Smooth muscle cell (in vitro differentiated cells): ENCODE measurements around the gene TWIST2. TPM values are rescaled to one million over a fixed set of nuclear protein-coding genes. Genes with fewer than 3 reads are reported as not detected.

Source experiments
- DNase-seq: peaks from one replicate; lab custom pipeline; 2025; ENCODE audit not compliant: unreplicated experiment; lab: John Stamatoyannopoulos, UW
- H2AFZ ChIP-seq: fragments of 200-600 bp; sonication (generic); 2 replicates; pipeline ENCODE4 v1.6.0; 2016; ENCODE audit warnings: antibody characterized with exemption, low read depth, mild to moderate bottlenecking
- H3F3A ChIP-seq: fragments of 200-600 bp; sonication (generic); 2 replicates; pipeline ENCODE4 v1.6.0; 2017; ENCODE audit warnings: antibody characterized with exemption, low read depth
- H3K27ac ChIP-seq: fragments of 200-600 bp; sonication (generic); 2 replicates; pipeline ENCODE4 v1.5.1; 2016; ENCODE audit warnings: low read depth, mild to moderate bottlenecking
- H3K27me3 ChIP-seq: fragments of 200-600 bp; sonication (generic); 2 replicates; pipeline ENCODE4 v1.6.1; 2016; ENCODE audit warnings: low read depth, mild to moderate bottlenecking
- H3K36me3 ChIP-seq: fragments of 200-600 bp; sonication (generic); 2 replicates; pipeline ENCODE4 v1.5.1; 2016; ENCODE audit warnings: low read depth
- H3K4me1 ChIP-seq: fragments of 200-600 bp; sonication (generic); 2 replicates; pipeline ENCODE4 v1.5.1; 2016; ENCODE audit warnings: low read depth
- H3K4me2 ChIP-seq: fragments of 200-600 bp; sonication (generic); 2 replicates; pipeline ENCODE4 v1.6.0; 2016; ENCODE audit warnings: mild to moderate bottlenecking
- H3K4me3 ChIP-seq: fragments of 200-600 bp; sonication (generic); 2 replicates; pipeline ENCODE4 v1.5.1; 2016; ENCODE audit warnings: mild to moderate bottlenecking
- H3K79me2 ChIP-seq: fragments of 200-600 bp; sonication (generic); 2 replicates; pipeline ENCODE4 v1.6.0; 2016; ENCODE audit warnings: low read depth, mild to moderate bottlenecking
- H3K9ac ChIP-seq: fragments of 200-600 bp; sonication (generic); 2 replicates; pipeline ENCODE4 v1.6.0; 2016; ENCODE audit warnings: low read depth
- H3K9me3 ChIP-seq: fragments of 200-600 bp; sonication (generic); replicated peaks from 2 replicates; pipeline ENCODE4 v1.5.1; 2016; ENCODE audit warnings: low read depth
- H4K20me1 ChIP-seq: fragments of 200-600 bp; sonication (generic); 2 replicates; pipeline ENCODE4 v1.6.0; 2016; ENCODE audit warnings: low read depth
- WGBS: methylation state at CpG from one replicate; pipeline ENCODE4 v1.1.7; 2016; ENCODE audit warnings: low lambda C conversion rate; 5-methylcytosine and 5-hydroxymethylcytosine counted together
- polyA plus RNA-seq: library from polyadenylated mRNA; unstranded; fragments of >200 nt; fragmentation: Nextera tagmentation; extraction: Ambion mirVana; gene quantifications from 2 replicates; pipeline ENCODE4 v1.2.1, GENCODE V29; 2016
- total RNA-seq: library from RNA; depleted of rRNA; stranded (reverse); fragments of >200 nt; gene quantifications from 2 replicates; pipeline ENCODE4 v1.2.3, GENCODE V29; 2014
- TF ChIP-seq, protein P1 (sequence below): fragments of 200-600 bp; sonication (generic); IDR thresholded peaks from 2 replicates; pipeline ENCODE4 v1.5.1; 2017; ENCODE audit warnings: borderline replicate concordance, mild to moderate bottlenecking, antibody characterized with exemption; ENCODE audit not compliant: insufficient read depth, poor library complexity, severe bottlenecking

The TWIST2 gene
- total and polyA plus RNA-seq, 2 experiments from 2014 or later = 1.0 to 2.4 TPM

DNA sequence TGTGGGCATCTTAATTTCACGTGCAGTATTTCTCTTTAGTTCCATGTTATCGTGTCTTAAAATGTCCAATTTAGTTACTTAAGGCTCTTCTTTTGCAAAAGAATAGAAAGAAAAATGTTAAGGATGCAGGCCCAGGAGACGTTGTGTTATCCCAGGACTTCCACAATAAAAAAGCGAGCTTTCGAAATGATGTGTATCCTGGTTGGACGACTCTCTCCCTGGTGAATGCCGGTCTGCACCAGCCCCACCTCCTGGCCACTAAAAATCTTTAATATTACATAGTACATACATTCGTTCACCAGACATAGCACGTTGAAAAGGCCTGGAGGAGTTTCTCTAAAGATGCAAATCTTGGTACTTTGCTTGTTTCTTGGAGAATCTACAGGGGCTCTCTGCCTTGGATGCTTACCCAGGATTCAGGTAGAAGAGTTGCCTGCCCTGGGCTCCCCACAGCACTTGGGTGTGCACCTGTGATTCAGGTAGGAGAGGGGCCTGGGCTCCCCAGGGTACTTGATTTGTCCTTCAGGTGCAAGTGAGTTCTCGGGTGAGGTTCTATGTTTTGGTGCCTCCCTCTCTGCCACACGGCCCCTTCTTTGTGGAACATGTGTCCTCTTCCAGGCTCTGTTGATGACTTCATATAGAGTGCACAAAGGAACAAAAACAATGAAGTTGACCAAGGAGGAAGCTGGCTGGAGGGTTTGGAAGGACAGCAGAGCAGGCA, 26.6 kb downstream of the TWIST2 start:
- H3K9me3 ChIP-seq = no peaks in the 10 kb centered on the region
- no peaks in the 10 kb centered on the region for H3F3A ChIP-seq
- H3K4me3 ChIP-seq = no peak overlapping the region
- no peaks in the 10 kb centered on the region for H3K36me3 ChIP-seq
- no peaks in the 10 kb centered on the region for H3K27me3 ChIP-seq
- no peaks in the 10 kb centered on the region for H4K20me1 ChIP-seq
- H3K4me1 ChIP-seq = no peaks in the 10 kb centered on the region
- H3K27ac ChIP-seq = no peak overlapping the region
- H3K4me2 ChIP-seq = no peak overlapping the region
- 87% methylated on average over 11 of the region's 11 CpGs for WGBS
- no peak overlapping the region for H2AFZ ChIP-seq
- no peaks in the 10 kb centered on the region for H3K79me2 ChIP-seq
- TF ChIP-seq, protein P1, sequence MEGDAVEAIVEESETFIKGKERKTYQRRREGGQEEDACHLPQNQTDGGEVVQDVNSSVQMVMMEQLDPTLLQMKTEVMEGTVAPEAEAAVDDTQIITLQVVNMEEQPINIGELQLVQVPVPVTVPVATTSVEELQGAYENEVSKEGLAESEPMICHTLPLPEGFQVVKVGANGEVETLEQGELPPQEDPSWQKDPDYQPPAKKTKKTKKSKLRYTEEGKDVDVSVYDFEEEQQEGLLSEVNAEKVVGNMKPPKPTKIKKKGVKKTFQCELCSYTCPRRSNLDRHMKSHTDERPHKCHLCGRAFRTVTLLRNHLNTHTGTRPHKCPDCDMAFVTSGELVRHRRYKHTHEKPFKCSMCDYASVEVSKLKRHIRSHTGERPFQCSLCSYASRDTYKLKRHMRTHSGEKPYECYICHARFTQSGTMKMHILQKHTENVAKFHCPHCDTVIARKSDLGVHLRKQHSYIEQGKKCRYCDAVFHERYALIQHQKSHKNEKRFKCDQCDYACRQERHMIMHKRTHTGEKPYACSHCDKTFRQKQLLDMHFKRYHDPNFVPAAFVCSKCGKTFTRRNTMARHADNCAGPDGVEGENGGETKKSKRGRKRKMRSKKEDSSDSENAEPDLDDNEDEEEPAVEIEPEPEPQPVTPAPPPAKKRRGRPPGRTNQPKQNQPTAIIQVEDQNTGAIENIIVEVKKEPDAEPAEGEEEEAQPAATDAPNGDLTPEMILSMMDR = no peak
- no peak for DNase-seq
- H3K9ac ChIP-seq = no peak overlapping the region

DNA sequence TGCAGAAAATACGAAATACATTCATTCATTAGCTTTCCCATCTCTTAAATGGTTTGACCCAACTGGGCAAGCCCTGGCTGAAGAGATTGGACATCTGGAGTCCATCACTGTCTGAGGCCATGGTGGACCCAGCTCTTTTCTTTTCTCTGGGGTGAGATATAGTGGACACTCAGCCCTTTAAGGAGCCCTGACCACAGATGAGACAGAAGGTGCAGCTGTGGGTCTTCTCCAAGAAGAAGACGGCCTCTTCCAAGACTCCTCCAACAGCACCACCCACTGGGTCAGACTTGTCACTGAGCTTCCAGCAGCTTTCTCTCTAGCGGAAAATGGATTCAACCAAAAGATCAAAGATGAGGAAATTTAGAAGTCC, 27.2 kb downstream of the TWIST2 start:
- Histone ChIP-seq H3K27ac (no peak overlapping the region), H3K79me2 (no peaks in the 10 kb centered on the region)

DNA sequence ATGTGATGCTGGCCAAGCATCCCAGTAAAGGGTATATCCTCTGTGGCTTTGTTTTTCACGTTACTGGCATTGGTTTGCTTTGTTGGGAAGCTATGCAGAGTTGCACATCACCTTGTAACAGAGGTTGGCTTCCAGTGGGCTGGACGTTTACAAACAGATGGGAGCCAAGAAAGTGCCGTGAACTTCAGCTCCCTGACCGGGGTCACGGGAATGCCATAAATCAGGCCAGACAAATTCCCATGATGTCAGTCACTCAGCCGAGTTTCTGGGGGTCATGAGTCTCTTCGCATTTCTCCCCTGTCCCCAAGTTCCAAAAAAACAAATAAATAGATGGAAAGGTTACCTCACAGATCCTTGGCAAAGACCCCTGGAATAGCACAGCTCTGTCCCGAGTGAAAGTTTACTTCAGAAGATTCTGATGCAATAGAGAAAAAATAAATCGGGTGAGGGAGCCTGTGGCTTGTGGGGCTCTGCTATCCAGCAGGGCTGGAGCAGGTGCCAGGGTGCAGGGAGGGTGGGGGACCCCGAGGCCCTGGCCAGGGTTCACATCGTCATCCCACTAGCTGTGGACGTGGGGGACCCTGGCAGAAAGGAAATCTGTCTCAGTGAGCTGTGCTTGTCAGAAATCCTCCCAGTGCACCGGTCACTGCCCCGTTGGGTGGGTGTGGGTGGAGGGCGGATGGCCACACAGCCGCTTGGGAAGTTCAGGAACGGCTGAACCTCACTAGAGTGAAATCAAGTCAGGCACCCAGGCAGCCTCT, 27.8 kb downstream of the TWIST2 start:
- no peaks in the 10 kb centered on the region for H3F3A ChIP-seq
- H3K27me3 ChIP-seq = no peaks in the 10 kb centered on the region
- H3K27ac ChIP-seq = no peak overlapping the region
- no peak for DNase-seq
- WGBS = 86% methylated on average over 17 of the region's 17 CpGs
- H3K4me1 ChIP-seq = no peaks in the 10 kb centered on the region
- TF ChIP-seq, protein P1 = no peak
- H3K9me3 ChIP-seq = no peaks in the 10 kb centered on the region
- no peak overlapping the region for H3K4me2 ChIP-seq
- no peak overlapping the region for H2AFZ ChIP-seq
- H3K79me2 ChIP-seq = no peaks in the 10 kb centered on the region
- no peaks in the 10 kb centered on the region for H3K36me3 ChIP-seq
- no peak overlapping the region for H3K4me3 ChIP-seq
- H3K9ac ChIP-seq = no peak overlapping the region
- no peaks in the 10 kb centered on the region for H4K20me1 ChIP-seq

More for the DNA sequence above, 27.2 kb downstream of the TWIST2 start:
- Histone ChIP-seq H3F3A (no peaks in the 10 kb centered on the region), H3K9ac (no peak overlapping the region), H2AFZ (no peak overlapping the region), H3K4me2 (no peak overlapping the region), H3K4me3 (no peak overlapping the region), H3K9me3 (no peaks in the 10 kb centered on the region), H4K20me1 (no peaks in the 10 kb centered on the region), H3K27me3 (no peaks in the 10 kb centered on the region), H3K36me3 (no peaks in the 10 kb centered on the region), H3K4me1 (no peaks in the 10 kb centered on the region)
- TF ChIP-seq, protein P1 = peak; percentile 13
- DNase-seq = no peak
- WGBS = 80% methylated on average over 3 of the region's 3 CpGs
